Panc1 (cell line): Measurements from ENCODE around the gene PARP16. TPM values are rescaled to one million over a fixed set of nuclear protein-coding genes. Genes with fewer than 3 reads are reported as not detected.

Experiments
- ATAC-seq: fragments of 200-7000 bp; cut with Tn5 transposase; 2 replicates; pipeline ENCODE4 v1.9.1; 2020; ENCODE audit warnings: mild to moderate bottlenecking, moderate library complexity
- BruUV-seq: library from RNA; stranded (reverse); fragments of 400-500 nt; replicated peaks from 2 replicates; lab custom pipeline; 2021; lab: Mats Ljungman, UMichigan
- CTCF ChIA-PET: fragments of 300-600 bp; sonication (Branson Sonifier 250); formaldehyde crosslinking; loops from one replicate; lab custom pipeline; 2022; ENCODE audit warnings: antibody characterized with exemption; lab: Charles Lee
- POLR2A ChIA-PET: fragments of 300-600 bp; sonication (Branson Sonifier 250); formaldehyde crosslinking; loops from one replicate; lab custom pipeline; 2022; ENCODE audit warnings: antibody characterized with exemption; lab: Charles Lee
- DNase-seq: peaks from one replicate; pipeline ENCODE4 v3.0.0-alpha.2; 2010; ENCODE audit warnings: low read depth, low spot score
- H3K27ac ChIP-seq: 2 replicates; pipeline ENCODE4 v1.5.1; 2011; ENCODE audit warnings: mild to moderate bottlenecking, low read length, inconsistent platforms
- H3K27me3 ChIP-seq: fragments of 200-500 bp; sonication (Bioruptor generic); 2 replicates; pipeline ENCODE4 v1.6.0; 2014; ENCODE audit warnings: low read length, inconsistent platforms; ENCODE audit not compliant: control insufficient read depth, insufficient read depth
- H3K36me3 ChIP-seq: fragments of 200-500 bp; sonication (Bioruptor generic); 2 replicates; pipeline ENCODE4 v1.5.1; 2014; ENCODE audit warnings: inconsistent platforms, mild to moderate bottlenecking, low read length, moderate library complexity; ENCODE audit not compliant: control insufficient read depth, insufficient read depth
- H3K4me1 ChIP-seq: 2 replicates; pipeline ENCODE4 v1.5.1; 2011; ENCODE audit warnings: inconsistent platforms, mild to moderate bottlenecking, low read length, moderate library complexity; ENCODE audit not compliant: control insufficient read depth, insufficient read depth
- H3K4me3 ChIP-seq, 2 experiments: 2 replicates each; pipeline ENCODE4 v1.5.1; 2011 to 2012; ENCODE audit warnings: low read depth in 2 of 2, low read length in 2 of 2, mild to moderate bottlenecking in 2 of 2, inconsistent platforms in 1 of 2, moderate library complexity in 1 of 2
- H3K9me3 ChIP-seq: fragments of 200-500 bp; sonication (Bioruptor generic); 2 replicates; pipeline ENCODE4 v1.5.1; 2014; ENCODE audit warnings: low read depth, mild to moderate bottlenecking, inconsistent platforms, low read length, moderate library complexity; ENCODE audit not compliant: control insufficient read depth, insufficient read depth
- POLR2AphosphoS5 ChIP-seq: IDR thresholded peaks from 2 replicates; pipeline ENCODE4 v1.6.1; 2012; ENCODE audit warnings: mild to moderate bottlenecking, low read depth, low read length, moderate library complexity
- REST ChIP-seq, 2 experiments: IDR thresholded peaks; 2 replicates each; pipeline ENCODE4 v1.6.1; 2011 to 2012; ENCODE audit warnings: low read depth in 2 of 2, control low read depth in 1 of 2, low read length in 1 of 2, mild to moderate bottlenecking in 1 of 2, moderate library complexity in 1 of 2; ENCODE audit not compliant: insufficient read depth in 1 of 2
- SIN3A ChIP-seq: IDR thresholded peaks from 2 replicates; pipeline ENCODE4 v1.6.1; 2012; ENCODE audit warnings: low read depth, mild to moderate bottlenecking, low read length, moderate library complexity, borderline replicate concordance; ENCODE audit not compliant: insufficient read depth
- TCF7L2 ChIP-seq: IDR thresholded peaks from 2 replicates; pipeline ENCODE4 v1.6.1; 2011; ENCODE audit warnings: mild to moderate bottlenecking, low read depth, low read length, inconsistent platforms
- in situ Hi-C: cut with HindIII; loops from 2 replicates; pipeline ENCODE4 v1.10.0; 2016; ENCODE audit warnings: low sequenced_read_pairs, low pct_unique_long_range_greater_than_20kb
- intact Hi-C: fragments of 100-400 bp; cut with micrococcal nuclease; formaldehyde crosslinking; loops from one replicate; pipeline ENCODE4 v1.10.0; 2022; ENCODE audit not compliant: unreplicated experiment
- total RNA-seq: library from RNA; stranded (reverse); gene quantifications from one replicate; pipeline ENCODE4 v1.2.1, GENCODE V29; 2021; ENCODE audit not compliant: unreplicated experiment
- TF ChIP-seq, protein P1 (sequence below): fragments of 450-650 bp; IDR thresholded peaks from 2 replicates; pipeline ENCODE4 v1.5.1; 2017; ENCODE audit warnings: mild to moderate bottlenecking

Gene PARP16
- total RNA-seq, 1 experiment from 2014 or later, result 15.4 TPM

DNA sequence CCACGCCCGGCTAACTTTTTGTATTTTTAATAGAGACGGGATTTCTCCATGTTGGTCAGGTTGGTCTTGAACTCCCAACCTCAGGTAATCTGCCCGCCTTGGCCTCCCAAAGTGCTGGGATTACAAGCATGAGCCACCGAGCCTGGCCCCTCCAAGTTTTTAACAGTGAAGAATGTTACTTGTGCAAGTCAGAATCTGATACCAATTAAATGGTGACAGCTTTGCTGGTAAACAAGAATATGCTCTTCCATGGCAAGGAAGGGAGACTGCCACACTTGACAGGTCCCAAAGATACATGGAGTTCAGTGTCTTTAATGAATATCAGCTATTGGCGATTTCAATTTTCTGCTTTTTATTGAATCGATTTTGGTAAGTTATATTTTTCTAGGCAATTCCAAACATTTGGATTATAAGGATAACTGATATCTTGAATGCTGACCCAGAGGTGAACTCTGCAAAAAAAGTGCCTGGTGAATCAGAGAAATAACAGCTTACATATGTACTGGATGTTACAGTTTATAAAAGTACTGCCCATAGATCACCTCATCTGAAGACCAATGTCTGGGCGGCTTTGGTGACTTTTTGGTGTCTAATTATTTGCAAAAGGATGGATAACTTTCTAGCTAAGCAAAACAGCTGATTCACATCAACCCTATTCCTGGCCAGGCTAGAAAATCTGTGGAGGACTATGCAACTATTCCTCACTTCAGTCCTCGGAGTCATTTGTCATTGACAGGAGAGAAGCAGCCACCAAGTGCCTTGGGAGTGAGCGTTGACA lies 1.2 kb downstream of the PARP16 start:
- Histone ChIP-seq H3K9me3 (no peaks in the 10 kb centered on the region), H3K4me3 (peak overlapping the region; percentile 64 to 83), H3K27ac (peak overlapping the region; percentile 75), H3K27me3 (no peaks in the 10 kb centered on the region), H3K4me1 (peaks cover 13% of the 10 kb centered on the region), H3K36me3 (no peaks in the 10 kb centered on the region)
- ATAC-seq (no peak), DNase-seq (no peak)
- TF ChIP-seq REST (IDR thresholded peaks at IDR 0.05; ENCODE audit: insufficient read depth in 1 of 2, low read depth in 2 of 2, low read length in 1 of 2) (no peak), TCF7L2 (no peak), SIN3A (no peak), POLR2AphosphoS5 (no peak)
- TF ChIP-seq, protein P1, sequence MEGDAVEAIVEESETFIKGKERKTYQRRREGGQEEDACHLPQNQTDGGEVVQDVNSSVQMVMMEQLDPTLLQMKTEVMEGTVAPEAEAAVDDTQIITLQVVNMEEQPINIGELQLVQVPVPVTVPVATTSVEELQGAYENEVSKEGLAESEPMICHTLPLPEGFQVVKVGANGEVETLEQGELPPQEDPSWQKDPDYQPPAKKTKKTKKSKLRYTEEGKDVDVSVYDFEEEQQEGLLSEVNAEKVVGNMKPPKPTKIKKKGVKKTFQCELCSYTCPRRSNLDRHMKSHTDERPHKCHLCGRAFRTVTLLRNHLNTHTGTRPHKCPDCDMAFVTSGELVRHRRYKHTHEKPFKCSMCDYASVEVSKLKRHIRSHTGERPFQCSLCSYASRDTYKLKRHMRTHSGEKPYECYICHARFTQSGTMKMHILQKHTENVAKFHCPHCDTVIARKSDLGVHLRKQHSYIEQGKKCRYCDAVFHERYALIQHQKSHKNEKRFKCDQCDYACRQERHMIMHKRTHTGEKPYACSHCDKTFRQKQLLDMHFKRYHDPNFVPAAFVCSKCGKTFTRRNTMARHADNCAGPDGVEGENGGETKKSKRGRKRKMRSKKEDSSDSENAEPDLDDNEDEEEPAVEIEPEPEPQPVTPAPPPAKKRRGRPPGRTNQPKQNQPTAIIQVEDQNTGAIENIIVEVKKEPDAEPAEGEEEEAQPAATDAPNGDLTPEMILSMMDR, result no peak
- BruUV-seq, result TSS peak; percentile 72
- ChIA-PET CTCF (interaction anchor here (0.6 to 0.7 kb wide), 3 partner anchors 61 to 1209 kb away, joined by 3 to 16 read pairs (median 10); no protein-coding TSS in a partner anchor), POLR2A (interaction anchor here (0.7 to 1.6 kb wide), 3 partner anchors 15 to 101 kb away, joined by 3 to 12 read pairs (median 7); partner anchors contain the start of genes CLPX and RNU5B-1)
- intact Hi-C loops, result no loop called here
- in situ Hi-C loops, result no loop called here

DNA sequence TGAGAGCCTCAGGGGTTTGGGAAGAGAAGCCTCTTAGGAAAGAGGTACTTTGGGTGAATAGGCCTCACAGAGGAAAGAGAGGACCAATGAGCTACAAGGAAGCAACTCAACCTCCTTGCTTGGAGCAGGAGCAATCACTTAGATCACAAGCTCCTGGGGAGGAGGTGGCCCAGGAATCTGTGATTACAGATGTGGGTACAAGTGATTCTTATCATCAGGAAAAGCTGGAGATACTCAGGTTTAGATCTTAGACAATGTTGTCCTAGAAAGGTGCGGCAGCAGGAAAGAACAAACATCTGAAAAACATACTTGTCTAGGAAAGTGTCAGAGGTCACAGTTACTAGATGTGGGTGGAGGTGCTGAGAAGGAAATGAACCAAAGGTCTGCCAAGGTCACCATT lies 8.2 kb downstream of the PARP16 start:
- H3K9me3 ChIP-seq, result no peaks in the 10 kb centered on the region
- BruUV-seq, result no TSS peak
- no peaks in the 10 kb centered on the region for H3K27me3 ChIP-seq
- no peak for ATAC-seq
- DNase-seq, result no peak
- H3K4me1 ChIP-seq, result no peaks in the 10 kb centered on the region
- no peak overlapping the region for H3K4me3 ChIP-seq
- H3K27ac ChIP-seq, result no peak overlapping the region
- ChIA-PET POLR2A (no interaction called here), CTCF (no interaction called here)
- intact Hi-C loops (no loop called here), in situ Hi-C loops (no loop called here)
- TF ChIP-seq, protein P1, result no peak
- TF ChIP-seq SIN3A (no peak), TCF7L2 (no peak), REST (IDR thresholded peaks at IDR 0.05; ENCODE audit: insufficient read depth in 1 of 2, low read depth in 2 of 2, low read length in 1 of 2) (no peak), POLR2AphosphoS5 (no peak)
- no peaks in the 10 kb centered on the region for H3K36me3 ChIP-seq
